PC-3 (cell line): Measurements from ENCODE around the gene TBXAS1. TPM values are rescaled to one million over a fixed set of nuclear protein-coding genes. Genes with fewer than 3 reads are reported as not detected.

ENCODE experiments used
- ATAC-seq: fragments of 200-7000 bp; cut with Tn5 transposase; 2 replicates; pipeline ENCODE4 v1.9.1; 2020; ENCODE audit warnings: mild to moderate bottlenecking, moderate library complexity
- BruUV-seq: library from RNA; stranded (reverse); fragments of 400-500 nt; replicated peaks from 2 replicates; lab custom pipeline; 2021; lab: Mats Ljungman, UMichigan
- CTCF ChIA-PET: fragments of 300-600 bp; sonication (Branson Sonifier 250); formaldehyde crosslinking; loops from one replicate; lab custom pipeline; 2022; ENCODE audit warnings: antibody characterized with exemption; lab: Charles Lee
- POLR2A ChIA-PET: fragments of 300-600 bp; sonication (Branson Sonifier 250); formaldehyde crosslinking; loops from one replicate; lab custom pipeline; 2022; ENCODE audit warnings: antibody characterized with exemption; ENCODE audit not compliant: unreplicated experiment; lab: Charles Lee
- DNase-seq: peaks from one replicate; pipeline ENCODE4 v3.0.0-alpha.2; 2015
- H2AFZ ChIP-seq: fragments of 300-600 bp; sonication (generic); 2 replicates; pipeline ENCODE4 v1.6.0; 2016; ENCODE audit warnings: antibody characterized with exemption, low read length
- H3F3A ChIP-seq: fragments of 300-600 bp; sonication (generic); one replicate; pipeline ENCODE4 v1.6.0; 2017; ENCODE audit warnings: antibody characterized with exemption, low read length, control low read depth, mild to moderate bottlenecking; ENCODE audit not compliant: unreplicated experiment
- H3K27ac ChIP-seq: fragments of 300-600 bp; sonication (generic); 2 replicates; pipeline ENCODE4 v1.5.1; 2016; ENCODE audit warnings: mild to moderate bottlenecking, low read length
- H3K27me3 ChIP-seq: fragments of 300-600 bp; sonication (generic); 2 replicates; pipeline ENCODE4 v1.6.1; 2016; ENCODE audit warnings: low read length, mixed read lengths
- H3K36me3 ChIP-seq: fragments of 300-600 bp; sonication (generic); 2 replicates; pipeline ENCODE4 v1.6.1; 2016; ENCODE audit warnings: low read depth, mixed run types, low read length, mixed read lengths
- H3K4me1 ChIP-seq: fragments of 300-600 bp; sonication (generic); 2 replicates; pipeline ENCODE4 v1.5.1; 2016; ENCODE audit warnings: low read length; ENCODE audit not compliant: insufficient read depth
- H3K4me2 ChIP-seq: fragments of 300-600 bp; sonication (generic); 2 replicates; pipeline ENCODE4 v1.6.0; 2016; ENCODE audit warnings: low read length
- H3K4me3 ChIP-seq: fragments of 300-600 bp; sonication (generic); 2 replicates; pipeline ENCODE4 v1.5.1; 2016; ENCODE audit warnings: mild to moderate bottlenecking, low read length, mixed read lengths
- H3K79me2 ChIP-seq: fragments of 300-600 bp; sonication (generic); 2 replicates; pipeline ENCODE4 v1.6.1; 2017; ENCODE audit warnings: low read length, mixed read lengths
- H3K9ac ChIP-seq: fragments of 300-600 bp; sonication (generic); 2 replicates; pipeline ENCODE4 v1.6.0; 2016; ENCODE audit warnings: mild to moderate bottlenecking, low read length
- H3K9me2 ChIP-seq: fragments of 300-600 bp; sonication (generic); replicated peaks from 2 replicates; pipeline ENCODE4 v1.6.1; 2016; ENCODE audit warnings: mixed run types, low read length, mixed read lengths
- H3K9me3 ChIP-seq: fragments of 300-600 bp; sonication (generic); 2 replicates; pipeline ENCODE4 v1.6.1; 2016; ENCODE audit warnings: low read length, mixed read lengths
- H4K20me1 ChIP-seq: fragments of 300-600 bp; sonication (generic); 2 replicates; pipeline ENCODE4 v1.6.1; 2016; ENCODE audit warnings: low read length, mixed read lengths
- CTCF ChIP-seq: fragments of 300-600 bp; sonication (generic); conservative IDR thresholded peaks from 2 replicates; pipeline ENCODE4 v1.5.1; 2017; ENCODE audit warnings: antibody characterized with exemption, low read depth, mild to moderate bottlenecking, low read length
- EZH2 ChIP-seq: fragments of 300-600 bp; sonication (generic); IDR thresholded peaks from one replicate; pipeline ENCODE4 v1.6.1; 2017; ENCODE audit warnings: antibody characterized with exemption, mild to moderate bottlenecking, low read length; ENCODE audit not compliant: unreplicated experiment
- EZH2phosphoT487 ChIP-seq: fragments of 300-600 bp; sonication (generic); IDR thresholded peaks from 2 replicates; pipeline ENCODE4 v1.6.1; 2018; ENCODE audit warnings: mild to moderate bottlenecking, antibody characterized with exemption, low read length, borderline replicate concordance
- intact Hi-C: fragments of 100-400 bp; cut with micrococcal nuclease; formaldehyde crosslinking; loops from 2 replicates; pipeline ENCODE4 v1.9.0; 2023
- total RNA-seq: library from RNA; depleted of rRNA; stranded (reverse); fragments of >200 nt; gene quantifications from 2 replicates; pipeline ENCODE4 v1.2.3, GENCODE V29; 2014

The TBXAS1 gene
- total RNA-seq, 1 experiment from 2014 or later = 21.8 TPM

GRCh38 chr7:140050100-140050499, 221.0 kb downstream of the TBXAS1 start:
- no peak overlapping the region for H3K9ac ChIP-seq

GRCh38 chr7:140051820-140052219, 222.8 kb downstream of the TBXAS1 start:
- Histone ChIP-seq H3K27ac (no peak overlapping the region), H3K4me1 (peaks cover 11% of the 10 kb centered on the region), H3K79me2 (peaks cover 6% of the 10 kb centered on the region; the same call in 1 of the 2 replicates), H3K4me3 (no peak overlapping the region), H3K36me3 (peaks cover 5% of the 10 kb centered on the region), H3F3A (no peaks in the 10 kb centered on the region), H3K9me2 (no peaks in the 10 kb centered on the region), H3K9me3 (no peaks in the 10 kb centered on the region), H3K9ac (no peak overlapping the region), H3K27me3 (no peaks in the 10 kb centered on the region), H3K4me2 (no peak overlapping the region), H4K20me1 (no peaks in the 10 kb centered on the region), H2AFZ (no peak overlapping the region)
- ChIA-PET POLR2A (no interaction called here), CTCF (no interaction called here)
- DNase-seq = no peak
- no TSS peak for BruUV-seq
- ATAC-seq = no peak
- no peak for TF ChIP-seq EZH2phosphoT487
- TF ChIP-seq CTCF = no peak
- TF ChIP-seq EZH2 = no peak
- intact Hi-C loops = no loop called here

More at GRCh38 chr7:140050100-140050499, 221.0 kb downstream of the TBXAS1 start:
- POLR2A ChIA-PET = no interaction called here
- Histone ChIP-seq H3K27ac (no peak overlapping the region), H3K79me2 (0 out of 2 replicates have a peak, but pooled peaks cover 4% of the 10 kb centered on the region), H2AFZ (no peak overlapping the region), H3K4me1 (peaks cover 11% of the 10 kb centered on the region), H4K20me1 (no peaks in the 10 kb centered on the region), H3K4me2 (no peak overlapping the region), H3K36me3 (peaks cover 3% of the 10 kb centered on the region; the same call in 1 of the 2 replicates), H3K27me3 (no peaks in the 10 kb centered on the region), H3K9me2 (no peaks in the 10 kb centered on the region), H3K4me3 (no peak overlapping the region), H3F3A (no peaks in the 10 kb centered on the region), H3K9me3 (no peaks in the 10 kb centered on the region)
- TF ChIP-seq CTCF = no peak
- TF ChIP-seq EZH2 = no peak
- no peak for TF ChIP-seq EZH2phosphoT487
- no peak for ATAC-seq
- no TSS peak for BruUV-seq
- DNase-seq = no peak
- CTCF ChIA-PET = no interaction called here
- intact Hi-C loops = no loop called here

- Histone ChIP-seq H3K4me3 (no peak overlapping the region), H3F3A (no peaks in the 10 kb centered on the region), H3K27ac (no peak overlapping the region), H3K4me1 (peaks cover 15% of the 10 kb centered on the region), H3K36me3 (peaks cover 14% of the 10 kb centered on the region), H3K9me3 (no peaks in the 10 kb centered on the region), H3K9me2 (no peaks in the 10 kb centered on the region), H2AFZ (no peak overlapping the region), H3K9ac (no peak overlapping the region), H3K79me2 (peaks cover 27% of the 10 kb centered on the region), H4K20me1 (no peaks in the 10 kb centered on the region), H3K27me3 (no peaks in the 10 kb centered on the region), H3K4me2 (no peak overlapping the region)
- DNase-seq (no peak), ATAC-seq (no peak)
- CTCF ChIA-PET = interaction anchor here (0.5 kb wide), 1 partner anchor 19 kb away, joined by 5 read pairs; no protein-coding TSS in a partner anchor
- intact Hi-C loops = no loop called here
- no TSS peak for BruUV-seq
- TF ChIP-seq CTCF = no peak
- TF ChIP-seq EZH2 = no peak
- no peak for TF ChIP-seq EZH2phosphoT487
- POLR2A ChIA-PET = no interaction called here
Observed at GRCh38 chr7:140053812-140054539, 224.9 kb downstream of the TBXAS1 start.
